HEK293T (cell line): ENCODE data around the gene STK26.

Source experiments
- BHLHE40 ChIP-seq: fragments of 450-650 bp; IDR thresholded peaks from 2 replicates; pipeline ENCODE4 v1.6.1; 2016; ENCODE audit warnings: mild to moderate bottlenecking, moderate library complexity, borderline replicate concordance
- ELF4 ChIP-seq: fragments of 450-650 bp; IDR thresholded peaks from 2 replicates; pipeline ENCODE4 v1.6.1; 2017; ENCODE audit warnings: antibody characterized with exemption
- FOXK2 ChIP-seq: fragments of 450-650 bp; IDR thresholded peaks from 2 replicates; pipeline ENCODE4 v1.6.1; 2016; ENCODE audit warnings: mild to moderate bottlenecking
- FOXM1 ChIP-seq: fragments of 450-650 bp; IDR thresholded peaks from 2 replicates; pipeline ENCODE4 v1.6.1; 2017; ENCODE audit warnings: mild to moderate bottlenecking, borderline replicate concordance
- HDGF ChIP-seq: fragments of 450-650 bp; IDR thresholded peaks from 2 replicates; pipeline ENCODE4 v1.6.1; 2017; ENCODE audit warnings: antibody characterized with exemption, borderline replicate concordance
- NFRKB ChIP-seq: fragments of 450-650 bp; IDR thresholded peaks from 2 replicates; pipeline ENCODE4 v1.6.1; 2016; ENCODE audit warnings: mild to moderate bottlenecking, moderate library complexity
- PKNOX1 ChIP-seq: fragments of 450-650 bp; IDR thresholded peaks from 2 replicates; pipeline ENCODE4 v1.6.1; 2016
- SP1 ChIP-seq: fragments of 450-650 bp; IDR thresholded peaks from 2 replicates; pipeline ENCODE4 v1.6.1; 2017
- SUZ12 ChIP-seq: fragments of 450-650 bp; IDR thresholded peaks from 2 replicates; pipeline ENCODE4 v1.6.1; 2016; ENCODE audit warnings: mild to moderate bottlenecking
- TARDBP ChIP-seq: fragments of 450-650 bp; IDR thresholded peaks from 2 replicates; pipeline ENCODE4 v1.6.1; 2016

- TF ChIP-seq HDGF (no peak), SP1 (no peak), PKNOX1 (no peak), BHLHE40 (no peak), ELF4 (no peak), TARDBP (no peak), NFRKB (no peak), FOXM1 (no peak), FOXK2 (no peak), SUZ12 (no peak)
Observed at GRCh38 chrX:132085786-132086185, 62.7 kb downstream of the STK26 start.
